Fibroblast of skin of scalp (primary cell): ENCODE measurements around the gene XG. TPM values are rescaled to one million over a fixed set of nuclear protein-coding genes. Genes with fewer than 3 reads are reported as not detected.
"Not testable (repeated sequence)": the region's sequence is repeated elsewhere in the genome, so short reads cannot be mapped to it uniquely, and the experiment has no call there.

Source experiments
- DNase-seq: peaks from one replicate; pipeline ENCODE4 v3.0.0-alpha.2; 2013
- polyA plus RNA-seq, 2 experiments: library from polyadenylated mRNA; unstranded; fragments of 120-200 nt; gene quantifications; one replicate each; pipeline ENCODE4 v1.2.1, GENCODE V29; 2013; ENCODE audit not compliant: insufficient read length in 2 of 2

The XG gene
- 0.51 TPM for polyA plus RNA-seq (2013, experiment 1 of 2; ENCODE audit: insufficient read length)
- polyA plus RNA-seq (2013, experiment 2 of 2; ENCODE audit: insufficient read length), result 1.1 TPM

GRCh38 chrX:2751874-2752300 is at the start of gene XG:
XG (plus strand) TSS chrX:2752040; CDS start chrX:2752275, 235 bp downstream.
- not testable (repeated sequence) for DNase-seq

- DNase-seq, result peak; percentile 38
Observed at GRCh38 chrX:2703991-2704369, 47.9 kb upstream of the XG start.

- DNase-seq, result peak; percentile 17
Observed at GRCh38 chrX:2705046-2705832, 46.6 kb upstream of the XG start.

- peak; percentile 94 for DNase-seq
Observed at GRCh38 chrX:2707334-2707760, 44.5 kb upstream of the XG start.

- no peak for DNase-seq
Observed at GRCh38 chrX:2708021-2708420, 43.8 kb upstream of the XG start.

- no peak for DNase-seq
Observed at GRCh38 chrX:2708592-2709188, 43.1 kb upstream of the XG start.

- no peak for DNase-seq
Observed at GRCh38 chrX:2709556-2709955, 42.3 kb upstream of the XG start.

- DNase-seq, result peak; percentile 67
Observed at GRCh38 chrX:2710041-2710840, 41.6 kb upstream of the XG start.

- DNase-seq, result no peak
Observed at GRCh38 chrX:2711441-2711840, 40.4 kb upstream of the XG start.

- DNase-seq, result no peak
Observed at GRCh38 chrX:2712428-2712827, 39.4 kb upstream of the XG start.

GRCh38 chrX:2712890-2713840 is 38.7 kb upstream of the XG start:
- DNase-seq, result no peak

GRCh38 chrX:2714551-2714950 is 37.3 kb upstream of the XG start:
- DNase-seq, result no peak

- no peak for DNase-seq
Observed at GRCh38 chrX:2715066-2715600, 36.7 kb upstream of the XG start.

GRCh38 chrX:2717312-2717711 is 34.5 kb upstream of the XG start:
- no peak for DNase-seq

- no peak for DNase-seq
Observed at GRCh38 chrX:2718821-2719220, 33.0 kb upstream of the XG start.

GRCh38 chrX:2719774-2720447 is 31.9 kb upstream of the XG start:
- DNase-seq, result no peak

GRCh38 chrX:2723286-2723879 is 28.5 kb upstream of the XG start:
- no peak for DNase-seq

- not testable (repeated sequence) for DNase-seq
Observed at GRCh38 chrX:2727264-2727663, 24.6 kb upstream of the XG start.

- DNase-seq, result no peak
Observed at GRCh38 chrX:2732076-2732475, 19.8 kb upstream of the XG start.

GRCh38 chrX:2732649-2733048 is 19.2 kb upstream of the XG start:
- no peak for DNase-seq

GRCh38 chrX:2733286-2733685 is 18.6 kb upstream of the XG start:
- DNase-seq, result no peak
